ENCODE measurements around the gene GLIPR1L1.

DNA sequence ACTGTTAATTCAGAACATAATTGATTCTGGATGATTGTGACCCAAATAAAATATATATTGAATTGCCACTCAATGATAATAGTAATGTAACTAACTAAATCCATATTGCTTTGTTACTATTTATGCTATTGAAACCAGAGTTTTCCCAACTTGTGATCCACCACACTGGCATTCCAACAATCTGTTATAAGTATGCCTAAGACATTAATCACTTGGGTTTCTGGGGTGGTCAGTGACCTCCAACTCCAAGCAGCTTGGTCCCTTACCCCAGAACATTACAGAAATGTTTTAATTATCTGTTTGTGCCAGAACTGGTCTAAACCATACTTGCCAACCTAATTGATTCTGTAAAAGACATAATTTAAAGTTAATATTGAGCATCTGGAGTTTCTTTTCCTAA is 19.0 kb upstream of the GLIPR1L1 start:
- TF ChIP-seq, protein P1, sequence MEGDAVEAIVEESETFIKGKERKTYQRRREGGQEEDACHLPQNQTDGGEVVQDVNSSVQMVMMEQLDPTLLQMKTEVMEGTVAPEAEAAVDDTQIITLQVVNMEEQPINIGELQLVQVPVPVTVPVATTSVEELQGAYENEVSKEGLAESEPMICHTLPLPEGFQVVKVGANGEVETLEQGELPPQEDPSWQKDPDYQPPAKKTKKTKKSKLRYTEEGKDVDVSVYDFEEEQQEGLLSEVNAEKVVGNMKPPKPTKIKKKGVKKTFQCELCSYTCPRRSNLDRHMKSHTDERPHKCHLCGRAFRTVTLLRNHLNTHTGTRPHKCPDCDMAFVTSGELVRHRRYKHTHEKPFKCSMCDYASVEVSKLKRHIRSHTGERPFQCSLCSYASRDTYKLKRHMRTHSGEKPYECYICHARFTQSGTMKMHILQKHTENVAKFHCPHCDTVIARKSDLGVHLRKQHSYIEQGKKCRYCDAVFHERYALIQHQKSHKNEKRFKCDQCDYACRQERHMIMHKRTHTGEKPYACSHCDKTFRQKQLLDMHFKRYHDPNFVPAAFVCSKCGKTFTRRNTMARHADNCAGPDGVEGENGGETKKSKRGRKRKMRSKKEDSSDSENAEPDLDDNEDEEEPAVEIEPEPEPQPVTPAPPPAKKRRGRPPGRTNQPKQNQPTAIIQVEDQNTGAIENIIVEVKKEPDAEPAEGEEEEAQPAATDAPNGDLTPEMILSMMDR (IDR thresholded peaks at IDR 0.05; ENCODE audit: insufficient read depth, low read length, poor library complexity, severe bottlenecking) = no peak
- no peak for TF ChIP-seq EZH2phosphoT487 (conservative IDR thresholded peaks at IDR 0.05; ENCODE audit: low read length)
